Measurements from ENCODE around the gene CMIP.

Gene CMIP

GRCh38 chr16:81752876-81753227 lies 308.2 kb downstream of the CMIP start:
- TF ChIP-seq CTCF (IDR thresholded peaks at IDR 0.05; ENCODE audit: low read depth, low read length) = no peak
- DNase-seq (ENCODE audit: low read depth in 2 of 2) = no peak
- H3K4me3 ChIP-seq (replicated peaks in 1 of 2; ENCODE audit: low read depth in 2 of 2, low read length in 2 of 2) = no peak overlapping the region

- no peak for TF ChIP-seq CTCF (IDR thresholded peaks at IDR 0.05; ENCODE audit: low read depth, low read length)
- H3K4me3 ChIP-seq (replicated peaks in 1 of 2; ENCODE audit: low read depth in 2 of 2, low read length in 2 of 2) = no peak overlapping the region
- DNase-seq (ENCODE audit: low read depth in 2 of 2) = no peak
These were observed 310.2 kb downstream of the CMIP start for GRCh38 chr16:81754858-81755257.

- peak; percentile 23 to 27 for DNase-seq (ENCODE audit: low read depth in 2 of 2)
- no peak for TF ChIP-seq CTCF (IDR thresholded peaks at IDR 0.05; ENCODE audit: low read depth, low read length)
- H3K4me3 ChIP-seq (replicated peaks in 1 of 2; ENCODE audit: low read depth in 2 of 2, low read length in 2 of 2) = no peak overlapping the region
These were observed 311.5 kb downstream of the CMIP start for GRCh38 chr16:81755915-81756614.

- H3K4me3 ChIP-seq (replicated peaks in 1 of 2; ENCODE audit: low read depth in 2 of 2, low read length in 2 of 2) = no peak overlapping the region
- no peak for TF ChIP-seq CTCF (IDR thresholded peaks at IDR 0.05; ENCODE audit: low read depth, low read length)
- no peak for DNase-seq (ENCODE audit: low read depth in 2 of 2)
These were observed 312.2 kb downstream of the CMIP start for GRCh38 chr16:81756615-81757356.

GRCh38 chr16:81758376-81758775 lies 313.8 kb downstream of the CMIP start:
- no peak for TF ChIP-seq CTCF (IDR thresholded peaks at IDR 0.05; ENCODE audit: low read depth, low read length)
- DNase-seq (ENCODE audit: low read depth in 2 of 2) = peak; percentile 13 to 54
- no peak overlapping the region for H3K4me3 ChIP-seq (replicated peaks in 1 of 2; ENCODE audit: low read depth in 2 of 2, low read length in 2 of 2)

Measured in cardiac fibroblast (primary cell).